H7 (cell line): ENCODE data around the gene CENPA. TPM values are rescaled to one million over a fixed set of nuclear protein-coding genes. Genes with fewer than 3 reads are reported as not detected.

Experiments
- DNase-seq: peaks from one replicate; pipeline ENCODE4 v3.0.0; 2012
- H3K27me3 ChIP-seq: 2 replicates; pipeline ENCODE4 v1.6.0; 2011; ENCODE audit warnings: mild to moderate bottlenecking, low read length; ENCODE audit not compliant: control insufficient read depth, insufficient read depth
- H3K36me3 ChIP-seq: replicated peaks from 2 replicates; pipeline ENCODE4 v1.5.1; 2011; ENCODE audit warnings: low read length; ENCODE audit not compliant: control insufficient read depth, insufficient read depth
- H3K4me3 ChIP-seq: 2 replicates; pipeline ENCODE4 v1.5.1; 2011; ENCODE audit warnings: low read depth, mild to moderate bottlenecking, control low read depth, low read length, moderate library complexity; ENCODE audit not compliant: insufficient read depth
- total RNA-seq: library from RNA; depleted of rRNA; stranded (reverse); fragments of >200 nt; shearing (Covaris generic); gene quantifications from 2 replicates; pipeline ENCODE4 v1.2.3, GENCODE V29; 2014; rRNA removed

The CENPA gene
- total RNA-seq, 1 experiment from 2014 or later = 34.0 TPM

DNA sequence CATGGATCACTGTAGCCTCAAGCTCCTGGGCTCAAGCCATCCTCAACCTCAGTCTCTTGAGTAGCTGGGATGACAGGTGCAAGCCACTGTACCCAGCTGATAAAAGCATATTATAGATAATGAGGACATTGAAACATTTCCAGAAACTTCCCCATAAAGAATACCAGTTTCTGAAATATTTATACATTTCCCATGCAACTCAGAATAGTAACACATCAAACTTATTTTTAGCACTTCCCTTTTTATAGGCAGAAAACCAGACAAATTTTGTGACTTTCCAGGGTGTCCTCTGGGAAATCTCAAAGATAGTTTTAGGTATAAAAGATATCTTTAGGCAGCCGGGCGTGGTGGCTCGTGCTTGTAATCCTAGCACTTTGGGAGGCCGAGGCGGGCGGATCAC, 37.0 kb downstream of the CENPA start:
- H3K36me3 ChIP-seq = no peaks in the 10 kb centered on the region

DNA sequence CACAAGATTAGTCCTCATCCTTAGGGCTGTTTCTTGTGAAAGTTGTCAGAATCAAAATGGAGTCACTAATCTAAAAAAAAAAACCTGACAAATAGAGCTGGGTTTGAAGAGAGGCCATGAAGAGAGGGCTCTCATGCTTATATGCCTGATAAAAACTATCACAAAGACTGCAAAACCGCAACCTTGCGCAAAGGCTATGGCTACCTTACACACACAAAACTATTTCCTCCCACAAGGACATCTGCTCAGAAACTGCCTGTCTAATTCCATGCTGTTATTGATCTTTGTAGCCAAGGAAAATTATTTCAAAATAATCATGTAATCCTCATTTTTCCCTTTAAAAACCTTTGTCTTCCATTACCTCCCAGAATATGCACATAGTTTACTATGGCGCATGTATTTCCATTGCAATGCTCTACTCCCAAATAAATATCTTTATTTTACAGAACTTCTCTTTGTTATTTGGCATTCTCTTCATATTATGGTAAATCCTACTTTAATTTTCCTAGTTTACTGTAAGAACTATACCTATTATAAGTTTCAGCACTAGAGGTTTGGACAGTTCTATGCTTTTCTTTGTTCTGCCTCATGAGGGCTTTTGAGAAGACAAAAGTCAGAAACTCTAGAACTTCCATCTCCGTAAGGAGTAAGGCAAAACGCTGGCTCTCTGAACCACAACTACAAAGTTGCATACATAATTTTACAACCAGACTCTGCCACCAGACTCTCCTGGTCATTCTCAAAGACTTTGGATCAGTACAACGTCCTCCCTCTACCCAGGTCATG, 52.5 kb downstream of the CENPA start:
- Histone ChIP-seq H3K36me3 (no peaks in the 10 kb centered on the region), H3K27me3 (no peaks in the 10 kb centered on the region; the same call in 1 of the 2 replicates), H3K4me3 (no peak overlapping the region)
- no peak for DNase-seq

More for the DNA sequence above, 37.0 kb downstream of the CENPA start:
- Histone ChIP-seq H3K27me3 (no peaks in the 10 kb centered on the region), H3K4me3 (no peak overlapping the region)
- DNase-seq = no peak

DNA sequence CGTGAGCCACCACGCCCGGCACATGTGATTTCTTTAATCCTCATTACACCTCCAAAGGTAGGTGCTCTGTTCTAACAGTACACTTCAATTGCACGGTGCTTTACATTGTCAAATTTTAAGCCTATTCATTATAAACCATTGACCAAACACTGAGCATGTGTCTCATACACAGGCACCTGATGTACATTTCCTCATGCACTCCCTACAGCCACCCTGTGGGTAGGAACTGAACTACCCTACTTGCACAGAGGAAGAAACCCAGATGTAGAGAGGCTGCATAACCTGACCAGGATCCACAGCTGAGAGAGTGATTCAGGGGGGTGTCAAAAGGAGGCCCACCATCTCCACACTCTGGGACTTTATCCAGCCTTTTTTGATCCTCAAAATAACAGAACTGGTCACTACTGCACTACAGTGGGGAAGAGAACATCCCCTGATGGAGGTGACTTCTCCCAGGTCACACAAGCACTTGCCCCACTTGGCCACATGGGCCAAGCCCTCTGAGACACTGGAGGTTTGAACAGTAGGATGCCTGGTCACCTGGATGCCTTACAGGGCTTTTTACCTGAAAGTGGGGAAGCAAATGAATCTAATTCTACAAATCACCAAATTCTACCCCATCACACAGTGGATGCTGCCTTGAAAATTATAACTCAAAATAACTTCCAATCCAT, 55.2 kb downstream of the CENPA start:
- no peak overlapping the region for H3K4me3 ChIP-seq
- no peak for DNase-seq
- H3K36me3 ChIP-seq = no peaks in the 10 kb centered on the region
- peaks cover 8% of the 10 kb centered on the region for H3K27me3 ChIP-seq

DNA sequence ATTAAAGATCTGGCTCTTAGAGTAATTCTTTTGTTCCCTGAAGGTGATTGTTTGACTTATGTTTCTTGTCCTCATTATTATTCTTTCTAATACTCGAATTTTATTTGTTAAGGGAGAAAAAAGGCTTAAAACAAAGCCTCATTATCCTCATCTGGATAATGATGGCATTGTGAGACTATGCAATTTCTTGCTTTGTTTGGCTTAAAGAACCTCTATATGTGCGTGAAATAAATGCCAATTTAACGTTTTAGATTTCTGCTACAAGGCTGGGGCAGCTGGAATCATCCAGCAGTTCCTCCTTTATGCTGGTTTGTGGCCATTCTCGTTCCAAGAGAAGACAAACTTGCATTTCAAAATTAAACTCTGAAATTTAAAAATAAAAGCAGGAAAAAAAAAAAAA, 57.2 kb downstream of the CENPA start:
- Histone ChIP-seq H3K27me3 (peaks cover 24% of the 10 kb centered on the region), H3K4me3 (no peak overlapping the region)

More for the DNA sequence above, 57.2 kb downstream of the CENPA start:
- no peak for DNase-seq
- no peaks in the 10 kb centered on the region for H3K36me3 ChIP-seq

Other genes with a start within 250 kb of the CENPA start
- not detected in 2 replicates for gene CIB4, start 144.7 kb upstream of the CENPA start, total RNA-seq
- gene KCNK3, start 93.3 kb upstream of the CENPA start, total RNA-seq = 0.11 and 0.48 TPM in 2 replicates
- 10.7 and 15.4 TPM in 2 replicates for gene SLC35F6, start 21.8 kb upstream of the CENPA start, total RNA-seq
- 3.8 and 4.4 TPM in 2 replicates for gene DPYSL5, start 62.1 kb downstream of the CENPA start, total RNA-seq
- 0.42 and 1.6 TPM in 2 replicates for gene MAPRE3, start 184.6 kb downstream of the CENPA start, total RNA-seq
- 46.5 and 46.6 TPM in 2 replicates for gene TMEM214, start 246.9 kb downstream of the CENPA start, total RNA-seq